Smooth muscle cell (in vitro differentiated cells): ENCODE results near the gene NAGLU. TPM values are rescaled to one million over a fixed set of nuclear protein-coding genes. Genes with fewer than 3 reads are reported as not detected.

Experiments
- microRNA-seq: library from miRNA; unstranded; fragments of <30 nt; microRNA quantifications from one replicate; pipeline ENCODE4, GENCODE V29; 2016; ENCODE audit warnings: borderline number of aligned reads
- polyA plus RNA-seq: library from polyadenylated mRNA; unstranded; fragments of >200 nt; fragmentation: Nextera tagmentation; extraction: Ambion mirVana; gene quantifications from 2 replicates; pipeline ENCODE4 v1.2.1, GENCODE V29; 2016
- small RNA-seq: library from RNA; depleted of rRNA; stranded (forward); fragments of <200 nt; gene quantifications from one replicate; pipeline ENCODE3, GENCODE V24; 2014
- total RNA-seq: library from RNA; depleted of rRNA; stranded (reverse); fragments of >200 nt; gene quantifications from 2 replicates; pipeline ENCODE4 v1.2.3, GENCODE V29; 2014

The NAGLU gene
- total and polyA plus RNA-seq, 2 experiments from 2014 or later: 23.0 to 51.6 TPM

Small RNA genes within 50 kb of the gene (microRNA-seq; reads per million reads assigned to microRNA genes)
- gene MIR5010 (18.7 reads per million, percentile 25 among the genes with 10 or more reads in this experiment), gene MIR548AT (not detected)

Small RNA genes within 50 kb of the gene (small RNA-seq; reads per million reads assigned to genes)
- not detected for gene MIR548AT

Other genes starting within 250 kb of the NAGLU start
- 1.7 and 2.6 TPM in 2 replicates for gene STAT5A, start 247.7 kb upstream of the NAGLU start, total RNA-seq
- 3.2 and 6.3 TPM in 2 replicates for gene STAT5A, start 247.7 kb upstream of the NAGLU start, polyA plus RNA-seq
- gene STAT3, start 147.8 kb upstream of the NAGLU start, total RNA-seq: 85.6 and 97.7 TPM in 2 replicates
- 87.7 and 112 TPM in 2 replicates for gene STAT3, start 147.8 kb upstream of the NAGLU start, polyA plus RNA-seq
- gene CAVIN1, start 113.0 kb upstream of the NAGLU start, total RNA-seq: 116 and 117 TPM in 2 replicates
- 237 and 255 TPM in 2 replicates for gene CAVIN1, start 113.0 kb upstream of the NAGLU start, polyA plus RNA-seq
- gene ATP6V0A1, start 77.4 kb upstream of the NAGLU start, total RNA-seq: 31.9 and 54.7 TPM in 2 replicates
- gene ATP6V0A1, start 77.4 kb upstream of the NAGLU start, polyA plus RNA-seq: 27.3 and 34.0 TPM in 2 replicates
- 0.40 TPM in 1 of 2 replicates, not detected in the other for gene HSD17B1, start 16.7 kb downstream of the NAGLU start, total RNA-seq
- 3.3 and 3.5 TPM in 2 replicates for gene HSD17B1, start 16.7 kb downstream of the NAGLU start, polyA plus RNA-seq
- 16.0 and 23.2 TPM in 2 replicates for gene COASY, start 25.9 kb downstream of the NAGLU start, total RNA-seq
- 65.0 and 68.2 TPM in 2 replicates for gene COASY, start 25.9 kb downstream of the NAGLU start, polyA plus RNA-seq
- 21.6 and 30.1 TPM in 2 replicates for gene MLX, start 30.9 kb downstream of the NAGLU start, total RNA-seq
- 21.1 and 26.4 TPM in 2 replicates for gene MLX, start 30.9 kb downstream of the NAGLU start, polyA plus RNA-seq
- gene PSMC3IP, start 41.5 kb downstream of the NAGLU start, total RNA-seq: 5.2 and 5.3 TPM in 2 replicates
- gene PSMC3IP, start 41.5 kb downstream of the NAGLU start, polyA plus RNA-seq: 7.7 and 10.0 TPM in 2 replicates
- gene RETREG3, start 73.1 kb downstream of the NAGLU start, total RNA-seq: 40.4 and 67.8 TPM in 2 replicates
- 32.6 and 34.1 TPM in 2 replicates for gene RETREG3, start 73.1 kb downstream of the NAGLU start, polyA plus RNA-seq
- 31.6 and 38.7 TPM in 2 replicates for gene TUBG1, start 73.4 kb downstream of the NAGLU start, total RNA-seq
- 91.2 and 102 TPM in 2 replicates for gene TUBG1, start 73.4 kb downstream of the NAGLU start, polyA plus RNA-seq
- 23.1 and 28.2 TPM in 2 replicates for gene TUBG2, start 123.0 kb downstream of the NAGLU start, total RNA-seq
- 42.3 and 54.6 TPM in 2 replicates for gene TUBG2, start 123.0 kb downstream of the NAGLU start, polyA plus RNA-seq
- 5.0 and 13.3 TPM in 2 replicates for gene PLEKHH3, start 140.8 kb downstream of the NAGLU start, total RNA-seq
- gene PLEKHH3, start 140.8 kb downstream of the NAGLU start, polyA plus RNA-seq: 23.6 and 23.7 TPM in 2 replicates
- gene CCR10, start 145.6 kb downstream of the NAGLU start, total RNA-seq: 10.1 TPM in 1 of 2 replicates, not detected in the other
- gene CCR10, start 145.6 kb downstream of the NAGLU start, polyA plus RNA-seq: 2.0 and 3.8 TPM in 2 replicates
- 7.1 and 9.5 TPM in 2 replicates for gene CNTNAP1, start 146.3 kb downstream of the NAGLU start, total RNA-seq
- gene CNTNAP1, start 146.3 kb downstream of the NAGLU start, polyA plus RNA-seq: 2.0 and 4.5 TPM in 2 replicates
- gene EZH1, start 208.8 kb downstream of the NAGLU start, total RNA-seq: 15.6 and 19.4 TPM in 2 replicates
- gene EZH1, start 208.8 kb downstream of the NAGLU start, polyA plus RNA-seq: 8.0 and 10.0 TPM in 2 replicates
- 8.6 and 8.9 TPM in 2 replicates for gene RAMP2, start 225.0 kb downstream of the NAGLU start, total RNA-seq
- gene RAMP2, start 225.0 kb downstream of the NAGLU start, polyA plus RNA-seq: 22.0 and 25.7 TPM in 2 replicates
- gene VPS25, start 237.2 kb downstream of the NAGLU start, total RNA-seq: 91.0 and 108 TPM in 2 replicates
- gene VPS25, start 237.2 kb downstream of the NAGLU start, polyA plus RNA-seq: 129 and 139 TPM in 2 replicates
- 0.22 and 0.49 TPM in 2 replicates for gene WNK4, start 244.4 kb downstream of the NAGLU start, total RNA-seq
- gene WNK4, start 244.4 kb downstream of the NAGLU start, polyA plus RNA-seq: 0.39 TPM in 1 of 2 replicates, not detected in the other